ENCODE data around the gene CENPVL2. TPM values are rescaled to one million over a fixed set of nuclear protein-coding genes. Genes with fewer than 3 reads are reported as not detected.
"Not testable (repeated sequence)": the region's sequence is repeated elsewhere in the genome, so short reads cannot be mapped to it uniquely, and the experiment has no call there.

The CENPVL2 gene
- total and polyA plus RNA-seq, 3 experiments from 2014 or later, result not detected

DNA sequence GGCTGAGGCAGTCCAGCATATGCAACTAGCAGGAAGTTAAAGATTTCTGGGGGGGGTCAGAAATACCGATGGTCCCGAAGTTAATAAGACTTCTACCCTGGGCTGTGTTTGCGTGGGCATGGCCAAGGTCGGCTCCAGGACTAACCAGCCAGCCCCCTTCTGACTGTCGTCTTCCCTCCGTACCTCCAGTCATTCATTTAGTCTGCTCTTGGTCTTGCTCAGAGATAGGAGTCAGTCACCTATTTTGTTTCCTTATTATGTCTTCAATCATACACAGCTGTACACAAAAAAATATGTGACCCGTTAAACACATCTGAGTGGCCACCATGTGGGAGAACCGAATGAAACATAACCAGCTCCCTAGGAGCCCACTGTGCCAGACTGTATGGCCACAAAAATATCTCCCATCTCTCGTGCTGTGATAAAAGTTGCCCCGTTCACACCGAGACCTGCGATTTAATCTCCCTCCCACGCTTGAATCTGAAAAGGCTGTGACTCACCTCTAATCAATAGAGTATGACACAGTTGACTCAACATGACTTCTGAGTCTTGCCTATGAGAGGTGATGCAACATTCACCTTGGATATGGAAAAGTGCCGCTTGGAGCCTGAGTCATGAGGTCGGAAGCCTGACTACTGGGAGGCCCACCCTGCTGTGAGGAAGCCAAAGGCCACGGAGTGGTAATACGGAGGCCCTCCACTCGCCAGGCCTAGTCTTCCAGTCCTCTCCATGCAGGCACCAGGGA is 2.8 kb downstream of the CENPVL2 start:
- H3K36me3 ChIP-seq (ENCODE audit: insufficient read depth, low read length); DNase-seq; H3K27ac Mint-ChIP-seq; H3K36me3 Mint-ChIP-seq; H3K27me3 ChIP-seq (ENCODE audit: insufficient read depth, low read length, poor library complexity, severe bottlenecking); H3K4me1 ChIP-seq (ENCODE audit: insufficient read depth, low read length); POLR2A ChIA-PET; CTCF ChIA-PET; H3K9me3 ChIP-seq (ENCODE audit: low read length); H3K27ac ChIP-seq (ENCODE audit: low read depth, low read length); H3K4me3 Mint-ChIP-seq; H3K27me3 Mint-ChIP-seq; H3K9me3 Mint-ChIP-seq; H3K4me1 Mint-ChIP-seq; H3K4me3 ChIP-seq (ENCODE audit: low read length): not testable (repeated sequence)

DNA sequence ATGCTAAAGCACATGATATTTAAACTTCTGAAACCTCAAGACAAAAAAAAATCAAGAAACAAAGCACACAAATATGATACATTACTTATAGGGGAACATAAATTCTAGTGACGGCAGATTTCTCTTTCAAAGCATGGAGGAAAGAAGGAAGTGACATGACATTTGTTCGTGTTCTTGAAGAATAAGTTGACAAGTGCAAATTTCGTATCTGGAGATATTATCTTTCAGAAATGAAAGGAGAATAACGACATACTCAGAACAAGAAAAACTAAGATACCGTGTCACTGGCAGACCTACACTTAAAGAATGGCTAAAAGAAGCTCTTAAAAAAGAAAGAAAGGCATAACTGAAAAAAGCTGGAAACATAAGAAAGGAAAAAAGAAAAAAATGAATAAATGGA is 16.6 kb downstream of the CENPVL2 start:
- no peak for DNase-seq
- ChIA-PET POLR2A (no interaction called here), CTCF (no interaction called here)
- H3K4me1 ChIP-seq (ENCODE audit: insufficient read depth, low read length), result no peaks in the 10 kb centered on the region
- H3K27ac ChIP-seq (ENCODE audit: low read depth, low read length), result no peak overlapping the region
- Mint-ChIP-seq H3K27me3 (peaks cover 12 to 19% of the 10 kb centered on the region in 2 donors), H3K4me3 (no peak overlapping the region), H3K4me1 (no peaks in the 10 kb centered on the region), H3K27ac (no peak overlapping the region), H3K9me3 (no peaks in the 10 kb centered on the region), H3K36me3 (no peaks in the 10 kb centered on the region)
- H3K9me3 ChIP-seq (ENCODE audit: low read length), result no peaks in the 10 kb centered on the region
- H3K36me3 ChIP-seq (ENCODE audit: insufficient read depth, low read length), result no peaks in the 10 kb centered on the region
- H3K27me3 ChIP-seq (ENCODE audit: insufficient read depth, low read length, poor library complexity, severe bottlenecking), result no peaks in the 10 kb centered on the region
- H3K4me3 ChIP-seq (ENCODE audit: low read length), result no peak overlapping the region

DNA sequence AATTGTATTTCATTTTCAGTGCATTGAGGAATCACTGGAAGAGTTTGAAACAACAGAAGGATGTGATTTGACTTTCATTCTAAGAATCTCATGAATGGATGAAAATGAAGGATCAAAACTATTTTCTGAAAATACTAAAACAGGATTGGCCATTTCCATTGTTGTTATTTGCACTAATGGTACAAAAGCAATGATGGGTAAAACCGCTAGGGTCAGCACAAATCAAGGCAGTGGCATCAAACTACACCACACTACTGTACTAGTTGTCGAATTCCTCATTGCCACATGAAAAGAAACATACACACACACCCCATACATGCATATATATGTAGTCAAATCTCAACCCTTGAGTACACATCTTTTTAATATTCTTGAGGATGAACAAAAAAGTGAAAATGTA is 39.3 kb downstream of the CENPVL2 start:
- Histone ChIP-seq H3K36me3 (ENCODE audit: insufficient read depth, low read length) (no peaks in the 10 kb centered on the region), H3K4me3 (ENCODE audit: low read length) (no peak overlapping the region), H3K27me3 (ENCODE audit: insufficient read depth, low read length, poor library complexity, severe bottlenecking) (no peaks in the 10 kb centered on the region), H3K27ac (ENCODE audit: low read depth, low read length) (no peak overlapping the region), H3K4me1 (ENCODE audit: insufficient read depth, low read length) (no peaks in the 10 kb centered on the region), H3K9me3 (ENCODE audit: low read length) (no peaks in the 10 kb centered on the region)
- H3K27me3 Mint-ChIP-seq, result peaks cover 17 to 22% of the 10 kb centered on the region in 2 donors
- no peak overlapping the region for H3K27ac Mint-ChIP-seq
- peaks cover 0 to 1% (median 0%) of the 10 kb centered on the region in 5 donors for H3K9me3 Mint-ChIP-seq
- H3K4me1 Mint-ChIP-seq, result no peaks in the 10 kb centered on the region
- DNase-seq, result no peak
- no peaks in the 10 kb centered on the region for H3K36me3 Mint-ChIP-seq
- no peak overlapping the region for H3K4me3 Mint-ChIP-seq
- CTCF ChIA-PET, result no interaction called here
- POLR2A ChIA-PET, result no interaction called here

DNA sequence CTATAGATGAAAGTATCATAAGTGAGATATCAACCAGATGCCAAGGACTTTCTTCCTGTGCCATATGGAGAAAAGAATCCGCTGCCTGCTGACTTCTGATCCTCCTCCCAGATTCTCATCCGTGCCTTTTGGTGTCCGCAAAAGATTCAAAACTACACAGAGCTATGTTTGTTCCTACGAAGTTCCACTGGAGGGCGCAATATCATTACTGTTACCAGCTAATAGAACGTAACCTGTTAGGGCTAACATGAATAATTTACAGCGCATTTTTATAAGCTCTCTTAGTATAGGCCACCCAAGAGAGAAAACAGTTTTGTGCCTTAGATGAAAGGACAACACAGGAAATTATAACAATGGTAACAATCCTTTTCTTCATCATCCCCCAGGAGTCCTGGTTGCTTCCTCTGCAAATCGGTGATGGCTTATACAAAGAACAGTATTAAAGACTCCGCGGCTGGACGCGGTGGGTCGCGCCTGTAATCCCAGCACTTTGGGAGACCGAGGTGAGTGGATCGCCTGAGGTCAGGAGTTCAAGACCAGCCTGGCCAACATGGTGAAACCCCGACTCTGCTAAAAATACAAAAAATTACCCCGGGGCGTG is 41.1 kb downstream of the CENPVL2 start:
- no peak overlapping the region for H3K27ac Mint-ChIP-seq

DNA sequence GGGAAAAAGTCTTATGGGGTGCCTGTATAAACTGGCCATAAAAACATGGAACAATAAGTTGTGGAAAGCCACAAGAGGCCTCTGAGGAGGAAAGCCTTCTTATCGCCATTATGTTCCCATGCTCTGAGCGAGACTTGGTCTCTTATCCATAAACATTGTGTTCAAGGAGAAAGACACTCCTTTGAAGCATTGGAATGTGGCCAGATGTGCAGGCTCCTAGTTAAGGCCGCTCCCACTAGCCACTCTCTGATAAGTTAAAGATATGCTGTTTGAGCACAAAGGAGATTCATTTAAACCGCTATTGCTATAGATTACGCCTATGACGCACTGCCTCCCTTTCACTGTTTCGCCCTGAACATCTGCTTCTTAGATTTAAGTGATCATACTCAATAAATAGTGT is 46.1 kb downstream of the CENPVL2 start:
- H3K9me3 ChIP-seq (ENCODE audit: low read length); CTCF ChIA-PET; H3K4me1 ChIP-seq (ENCODE audit: insufficient read depth, low read length); H3K4me1 Mint-ChIP-seq; H3K36me3 Mint-ChIP-seq; POLR2A ChIA-PET; H3K27ac ChIP-seq (ENCODE audit: low read depth, low read length); H3K9me3 Mint-ChIP-seq; H3K27ac Mint-ChIP-seq; H3K27me3 ChIP-seq (ENCODE audit: insufficient read depth, low read length, poor library complexity, severe bottlenecking); H3K4me3 ChIP-seq (ENCODE audit: low read length); DNase-seq; H3K36me3 ChIP-seq (ENCODE audit: insufficient read depth, low read length); H3K4me3 Mint-ChIP-seq: not testable (repeated sequence)
- peaks cover 17 to 24% of the 10 kb centered on the region in 2 donors for H3K27me3 Mint-ChIP-seq

More for the DNA sequence above, 41.1 kb downstream of the CENPVL2 start:
- Mint-ChIP-seq H3K27me3 (peaks cover 21 to 22% of the 10 kb centered on the region in 2 donors), H3K4me1 (no peaks in the 10 kb centered on the region), H3K4me3 (no peak overlapping the region), H3K36me3 (peaks cover 0 to 2% (median 0%) of the 10 kb centered on the region in 3 donors), H3K9me3 (peaks cover 0 to 1% (median 0%) of the 10 kb centered on the region in 5 donors)
- H3K27me3 ChIP-seq (ENCODE audit: insufficient read depth, low read length, poor library complexity, severe bottlenecking), result no peaks in the 10 kb centered on the region
- no peaks in the 10 kb centered on the region for H3K36me3 ChIP-seq (ENCODE audit: insufficient read depth, low read length)
- H3K4me1 ChIP-seq (ENCODE audit: insufficient read depth, low read length), result no peaks in the 10 kb centered on the region
- ChIA-PET POLR2A (no interaction called here), CTCF (no interaction called here)
- peak in 1 of 5 donors; percentile 3 for DNase-seq
- no peak overlapping the region for H3K4me3 ChIP-seq (ENCODE audit: low read length)
- H3K27ac ChIP-seq (ENCODE audit: low read depth, low read length), result no peak overlapping the region
- no peaks in the 10 kb centered on the region for H3K9me3 ChIP-seq (ENCODE audit: low read length)

Other genes starting within 250 kb of the CENPVL2 start
- gene NUDT11, start 186.2 kb downstream of the CENPVL2 start, total RNA-seq, result 1 to 10 TPM; 1.6 to 2.0 TPM
- 0.82 TPM for gene NUDT11, start 186.2 kb downstream of the CENPVL2 start, polyA plus RNA-seq
- under 1 TPM in 1 of 2 experiments, not detected in 1; 0.22 TPM for gene CENPVL3, start 63.9 kb downstream of the CENPVL2 start, total RNA-seq
- gene CENPVL3, start 63.9 kb downstream of the CENPVL2 start, polyA plus RNA-seq, result not detected
- gene CENPVL1, start 27.7 kb upstream of the CENPVL2 start, total RNA-seq, result not detected
- not detected for gene CENPVL1, start 27.7 kb upstream of the CENPVL2 start, polyA plus RNA-seq
- gene GSPT2, start 60.6 kb upstream of the CENPVL2 start, total RNA-seq, result 10 to 100 TPM; 10.5 to 11.3 TPM
- 5.9 TPM for gene GSPT2, start 60.6 kb upstream of the CENPVL2 start, polyA plus RNA-seq
- 10 to 100 TPM; 31.9 to 33.9 TPM for gene MAGED1, start 210.8 kb upstream of the CENPVL2 start, total RNA-seq
- 59.2 TPM for gene MAGED1, start 210.8 kb upstream of the CENPVL2 start, polyA plus RNA-seq

Data from CD8-positive, alpha-beta memory T cell (primary cell).